HepG2 (cell line): ENCODE data around the gene FGFR3. TPM values are rescaled to one million over a fixed set of nuclear protein-coding genes. Genes with fewer than 3 reads are reported as not detected.

Source experiments
- AGO2 ChIP-seq: fragments of 200-400 bp; formaldehyde crosslinking; optimal IDR thresholded peaks from 2 replicates; pipeline ENCODE3; 2017; ENCODE audit warnings: mild to moderate bottlenecking, low read depth, low read length, moderate library complexity
- GLI4 ChIP-seq: sonication (generic); formaldehyde crosslinking; IDR thresholded peaks from 2 replicates; pipeline ENCODE4 v1.5.1; 2020; ENCODE audit warnings: missing genetic modification reagents, mild to moderate bottlenecking, moderate library complexity, borderline replicate concordance
- HHEX ChIP-seq: IDR thresholded peaks from 2 replicates; pipeline ENCODE4 v1.6.1; 2016; ENCODE audit warnings: control low read depth
- JUND ChIP-seq: sonication (generic); formaldehyde crosslinking; IDR thresholded peaks from 2 replicates; pipeline ENCODE4 v1.8.0; 2022; ENCODE audit warnings: mild to moderate bottlenecking, missing genetic modification reagents
- KAT2B ChIP-seq: fragments of 150-350 bp; IDR thresholded peaks from 2 replicates; pipeline ENCODE4 v1.6.1; 2014; ENCODE audit warnings: low read depth, low read length, borderline replicate concordance
- KDM5B ChIP-seq: sonication (generic); formaldehyde crosslinking; IDR thresholded peaks from 2 replicates; pipeline ENCODE4 v1.4.0; 2020; ENCODE audit warnings: missing genetic modification reagents, mild to moderate bottlenecking, borderline replicate concordance
- KLF15 ChIP-seq: sonication (generic); formaldehyde crosslinking; IDR thresholded peaks from 2 replicates; pipeline ENCODE4 v1.8.1; 2023; ENCODE audit warnings: borderline replicate concordance, mild to moderate bottlenecking, inconsistent platforms, missing genetic modification reagents, mixed read lengths
- NR2F6 ChIP-seq, 2 experiments: IDR thresholded peaks; 2 replicates each; pipeline ENCODE4 v1.6.1; 2016; ENCODE audit warnings: antibody characterized with exemption in 1 of 2, mild to moderate bottlenecking in 1 of 2
- RXRA ChIP-seq: sonication (generic); formaldehyde crosslinking; IDR thresholded peaks from 2 replicates; pipeline ENCODE4 v1.5.1; 2020; ENCODE audit warnings: missing genetic modification reagents
- SAFB2 ChIP-seq: sonication (generic); formaldehyde crosslinking; IDR thresholded peaks from 2 replicates; pipeline ENCODE4 v1.5.1; 2020; ENCODE audit warnings: missing genetic modification reagents, low read depth, mild to moderate bottlenecking, borderline replicate concordance
- SAP130 ChIP-seq: IDR thresholded peaks from 2 replicates; pipeline ENCODE4 v1.6.1; 2016; ENCODE audit warnings: low read depth
- SMAD3 ChIP-seq: sonication (generic); formaldehyde crosslinking; IDR thresholded peaks from 2 replicates; pipeline ENCODE4 v1.4.0; 2020; ENCODE audit warnings: missing genetic modification reagents
- SPEN ChIP-seq: sonication (generic); formaldehyde crosslinking; IDR thresholded peaks from 2 replicates; pipeline ENCODE4 v1.5.1; 2020; ENCODE audit warnings: low read depth, mild to moderate bottlenecking, missing genetic modification reagents
- YY1 ChIP-seq: IDR thresholded peaks from 2 replicates; pipeline ENCODE4 v1.6.1; 2011; ENCODE audit warnings: low read length, low read depth, moderate library complexity, mild to moderate bottlenecking; ENCODE audit not compliant: insufficient read depth, insufficient replicate concordance
- ZBTB7B ChIP-seq: sonication (generic); formaldehyde crosslinking; IDR thresholded peaks from 2 replicates; pipeline ENCODE4 v1.4.0; 2020; ENCODE audit warnings: missing genetic modification reagents
- ZFP90 ChIP-seq: sonication (generic); formaldehyde crosslinking; IDR thresholded peaks from 2 replicates; pipeline ENCODE4 v1.8.0; 2022; ENCODE audit warnings: missing genetic modification reagents, mild to moderate bottlenecking, inconsistent platforms, borderline replicate concordance
- ZFX ChIP-seq: sonication (generic); formaldehyde crosslinking; IDR thresholded peaks from 2 replicates; pipeline ENCODE4 v1.4.0; 2020; ENCODE audit warnings: mild to moderate bottlenecking, low read depth, missing genetic modification reagents, moderate library complexity
- ZNF296 ChIP-seq: sonication (generic); formaldehyde crosslinking; conservative IDR thresholded peaks from 2 replicates; pipeline ENCODE4 v1.5.0; 2020; ENCODE audit warnings: mild to moderate bottlenecking, missing genetic modification reagents
- ZNF678 ChIP-seq: sonication (generic); formaldehyde crosslinking; IDR thresholded peaks from 2 replicates; pipeline ENCODE4 v1.4.0; 2020; ENCODE audit warnings: mild to moderate bottlenecking, missing genetic modification reagents
- ZNF776 ChIP-seq: sonication (generic); formaldehyde crosslinking; IDR thresholded peaks from 2 replicates; pipeline ENCODE4 v1.4.0; 2020; ENCODE audit warnings: mild to moderate bottlenecking, missing genetic modification reagents
- ZSCAN22 ChIP-seq: sonication (generic); formaldehyde crosslinking; IDR thresholded peaks from 2 replicates; pipeline ENCODE4 v1.4.0; 2020; ENCODE audit warnings: mild to moderate bottlenecking, missing genetic modification reagents
- polyA plus RNA-seq, 8 experiments: library from polyadenylated mRNA; depleted of rRNA in 3 of 8; stranded (reverse) in 7 of 8; unstranded in 1 of 8; fragments of >200 nt; fragmentation: Illumina TruSeq in 4 of 8; extraction: Trizol in 4 of 8; gene quantifications; 2 replicates each; pipeline versions ENCODE4 v1.2.1 to v1.2.3, GENCODE V29; 2011 to 2016; ENCODE audit warnings: low read depth in 4 of 8, missing spikeins in 1 of 8, mixed read lengths in 1 of 8; ENCODE audit not compliant: insufficient read depth in 1 of 8
- total RNA-seq, 5 experiments: library from RNA; depleted of rRNA; stranded (reverse); fragments of >200 nt; fragmentation: Illumina TruSeq; extraction: Trizol; gene quantifications; 2 replicates each; pipeline ENCODE4 v1.2.3, GENCODE V29; 2016; ENCODE audit warnings: low read depth in 1 of 5
- TF ChIP-seq, protein P1 (sequence below): sonication (generic); formaldehyde crosslinking; conservative IDR thresholded peaks from 2 replicates; pipeline ENCODE4 v1.4.0; 2020; ENCODE audit warnings: missing genetic modification reagents
- TF ChIP-seq, protein P2 (sequence below): sonication (generic); formaldehyde crosslinking; IDR thresholded peaks from 2 replicates; pipeline ENCODE4 v1.4.0; 2020; ENCODE audit warnings: mild to moderate bottlenecking, low read depth, missing genetic modification reagents
- TF ChIP-seq, protein P3 (sequence below): IDR thresholded peaks from 2 replicates; pipeline ENCODE4 v1.6.1; 2016; ENCODE audit warnings: missing compliant biosample characterization, missing genetic modification reagents, borderline replicate concordance
- TF ChIP-seq, protein P4 (sequence below): IDR thresholded peaks from 2 replicates; pipeline ENCODE4 v1.6.1; 2016; ENCODE audit warnings: mild to moderate bottlenecking, missing biosample characterization, missing genetic modification reagents
- TF ChIP-seq, protein P5 (sequence below): sonication (generic); formaldehyde crosslinking; IDR thresholded peaks from 2 replicates; pipeline ENCODE4 v1.4.0; 2020; ENCODE audit warnings: missing genetic modification reagents

Gene FGFR3
- total and polyA plus RNA-seq, 2 of the 13 experiments (the other 11 are each of a cell fraction or from before 2014, with no cell fraction given): 103 to 109 TPM

DNA sequence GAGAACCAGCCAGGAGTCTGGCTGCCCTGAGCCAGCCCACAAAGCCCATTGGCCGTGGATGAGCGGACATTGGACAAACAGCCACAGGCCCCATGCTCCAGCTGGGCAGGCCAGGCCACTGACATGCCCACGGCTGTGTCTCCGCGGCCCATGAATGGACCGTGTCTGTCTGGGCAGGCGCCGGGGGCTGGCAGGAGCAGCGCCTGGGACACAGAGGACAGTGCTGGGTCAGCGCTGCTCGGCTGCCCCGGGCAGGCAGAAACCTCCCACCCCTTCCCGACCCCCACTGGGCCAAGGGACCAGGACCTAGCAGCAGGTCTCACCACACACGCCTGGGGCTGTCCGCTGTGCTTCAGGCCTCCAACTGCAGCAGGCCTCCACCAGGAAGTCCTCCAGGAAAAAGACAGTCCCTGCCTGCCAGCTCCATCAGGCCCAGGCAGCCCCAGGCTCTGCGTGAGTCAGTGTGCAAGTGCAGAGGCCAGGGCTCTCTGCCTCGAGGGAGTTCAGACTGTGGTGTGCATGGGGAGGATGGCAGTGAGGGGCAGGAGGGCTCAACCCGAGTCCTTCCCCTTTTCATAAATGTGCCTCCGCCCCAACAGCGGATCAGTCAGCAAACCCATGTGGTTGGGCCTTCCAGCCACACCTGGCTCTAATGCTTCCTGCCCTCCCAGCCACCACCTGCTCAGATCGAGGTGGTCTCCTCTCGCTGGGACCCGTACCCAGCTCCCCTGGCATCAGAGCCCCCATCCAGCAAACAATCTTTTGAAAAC is 17.2 kb upstream of the FGFR3 start (continued):
- TF ChIP-seq ZBTB7B (CRISPR knock-in tag): peak; percentile 46; the same call in 1 of the 2 replicates
- TF ChIP-seq SMAD3 (CRISPR knock-in tag): no peak
- TF ChIP-seq SAP130 (CRISPR knock-in tag): peak; percentile 41
- TF ChIP-seq, protein P1, sequence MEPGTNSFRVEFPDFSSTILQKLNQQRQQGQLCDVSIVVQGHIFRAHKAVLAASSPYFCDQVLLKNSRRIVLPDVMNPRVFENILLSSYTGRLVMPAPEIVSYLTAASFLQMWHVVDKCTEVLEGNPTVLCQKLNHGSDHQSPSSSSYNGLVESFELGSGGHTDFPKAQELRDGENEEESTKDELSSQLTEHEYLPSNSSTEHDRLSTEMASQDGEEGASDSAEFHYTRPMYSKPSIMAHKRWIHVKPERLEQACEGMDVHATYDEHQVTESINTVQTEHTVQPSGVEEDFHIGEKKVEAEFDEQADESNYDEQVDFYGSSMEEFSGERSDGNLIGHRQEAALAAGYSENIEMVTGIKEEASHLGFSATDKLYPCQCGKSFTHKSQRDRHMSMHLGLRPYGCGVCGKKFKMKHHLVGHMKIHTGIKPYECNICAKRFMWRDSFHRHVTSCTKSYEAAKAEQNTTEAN: no peak
- TF ChIP-seq ZNF776 (CRISPR knock-in tag): no peak
- peak; percentile 83 for TF ChIP-seq ZFX
- 0 out of 2 replicates have a peak, but pooled peaks have one; percentile 17 for TF ChIP-seq ZNF296 (CRISPR knock-in tag)
- TF ChIP-seq GLI4 (CRISPR knock-in tag): no peak; the same call in 1 of the 2 replicates
- TF ChIP-seq KAT2B: no peak
- TF ChIP-seq KLF15 (CRISPR knock-in tag): 0 out of 2 replicates have a peak, but pooled peaks have one; percentile 2
- TF ChIP-seq, protein P2, sequence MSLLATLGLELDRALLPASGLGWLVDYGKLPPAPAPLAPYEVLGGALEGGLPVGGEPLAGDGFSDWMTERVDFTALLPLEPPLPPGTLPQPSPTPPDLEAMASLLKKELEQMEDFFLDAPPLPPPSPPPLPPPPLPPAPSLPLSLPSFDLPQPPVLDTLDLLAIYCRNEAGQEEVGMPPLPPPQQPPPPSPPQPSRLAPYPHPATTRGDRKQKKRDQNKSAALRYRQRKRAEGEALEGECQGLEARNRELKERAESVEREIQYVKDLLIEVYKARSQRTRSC (CRISPR knock-in tag): peak; percentile 34; the same call in 1 of the 2 replicates
- TF ChIP-seq ZNF678: no peak
- TF ChIP-seq AGO2: peak; percentile 89
- TF ChIP-seq, protein P3, sequence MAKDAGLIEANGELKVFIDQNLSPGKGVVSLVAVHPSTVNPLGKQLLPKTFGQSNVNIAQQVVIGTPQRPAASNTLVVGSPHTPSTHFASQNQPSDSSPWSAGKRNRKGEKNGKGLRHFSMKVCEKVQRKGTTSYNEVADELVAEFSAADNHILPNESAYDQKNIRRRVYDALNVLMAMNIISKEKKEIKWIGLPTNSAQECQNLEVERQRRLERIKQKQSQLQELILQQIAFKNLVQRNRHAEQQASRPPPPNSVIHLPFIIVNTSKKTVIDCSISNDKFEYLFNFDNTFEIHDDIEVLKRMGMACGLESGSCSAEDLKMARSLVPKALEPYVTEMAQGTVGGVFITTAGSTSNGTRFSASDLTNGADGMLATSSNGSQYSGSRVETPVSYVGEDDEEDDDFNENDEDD: no peak
- TF ChIP-seq JUND (CRISPR knock-in tag): peak; percentile 36; the same call in 1 of the 2 replicates
- TF ChIP-seq NR2F6 (IDR thresholded peaks at IDR 0.05): no peak
- TF ChIP-seq NR2F6 (CRISPR knock-in tag; IDR thresholded peaks at IDR 0.05): peak; percentile 24; the same call in 1 of the 2 replicates
- TF ChIP-seq ZSCAN22: no peak
- TF ChIP-seq HHEX (CRISPR knock-in tag): no peak
- TF ChIP-seq ZFP90 (CRISPR knock-in tag): peak; percentile 27; the same call in 1 of the 2 replicates
- TF ChIP-seq, protein P4, sequence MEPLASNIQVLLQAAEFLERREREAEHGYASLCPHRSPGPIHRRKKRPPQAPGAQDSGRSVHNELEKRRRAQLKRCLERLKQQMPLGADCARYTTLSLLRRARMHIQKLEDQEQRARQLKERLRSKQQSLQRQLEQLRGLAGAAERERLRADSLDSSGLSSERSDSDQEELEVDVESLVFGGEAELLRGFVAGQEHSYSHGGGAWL (CRISPR knock-in tag): no peak
- TF ChIP-seq RXRA: 0 out of 2 replicates have a peak, but pooled peaks have one; percentile 34
- TF ChIP-seq YY1: no peak
- TF ChIP-seq, protein P5, sequence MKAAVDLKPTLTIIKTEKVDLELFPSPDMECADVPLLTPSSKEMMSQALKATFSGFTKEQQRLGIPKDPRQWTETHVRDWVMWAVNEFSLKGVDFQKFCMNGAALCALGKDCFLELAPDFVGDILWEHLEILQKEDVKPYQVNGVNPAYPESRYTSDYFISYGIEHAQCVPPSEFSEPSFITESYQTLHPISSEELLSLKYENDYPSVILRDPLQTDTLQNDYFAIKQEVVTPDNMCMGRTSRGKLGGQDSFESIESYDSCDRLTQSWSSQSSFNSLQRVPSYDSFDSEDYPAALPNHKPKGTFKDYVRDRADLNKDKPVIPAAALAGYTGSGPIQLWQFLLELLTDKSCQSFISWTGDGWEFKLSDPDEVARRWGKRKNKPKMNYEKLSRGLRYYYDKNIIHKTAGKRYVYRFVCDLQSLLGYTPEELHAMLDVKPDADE: no peak
- peak; percentile 20 for TF ChIP-seq SPEN (CRISPR knock-in tag)
- peak; percentile 69 for TF ChIP-seq KDM5B
- no peak; the same call in none of the 2 replicates for TF ChIP-seq SAFB2
